ENCODE results near the gene LPIN1. TPM values are rescaled to one million over a fixed set of nuclear protein-coding genes. Genes with fewer than 3 reads are reported as not detected.

LPIN1 gene
- total and polyA plus RNA-seq, 2 of the 13 experiments (the other 11 are each of a cell fraction or from before 2014, with no cell fraction given), result 9.7 to 19.4 TPM

DNA sequence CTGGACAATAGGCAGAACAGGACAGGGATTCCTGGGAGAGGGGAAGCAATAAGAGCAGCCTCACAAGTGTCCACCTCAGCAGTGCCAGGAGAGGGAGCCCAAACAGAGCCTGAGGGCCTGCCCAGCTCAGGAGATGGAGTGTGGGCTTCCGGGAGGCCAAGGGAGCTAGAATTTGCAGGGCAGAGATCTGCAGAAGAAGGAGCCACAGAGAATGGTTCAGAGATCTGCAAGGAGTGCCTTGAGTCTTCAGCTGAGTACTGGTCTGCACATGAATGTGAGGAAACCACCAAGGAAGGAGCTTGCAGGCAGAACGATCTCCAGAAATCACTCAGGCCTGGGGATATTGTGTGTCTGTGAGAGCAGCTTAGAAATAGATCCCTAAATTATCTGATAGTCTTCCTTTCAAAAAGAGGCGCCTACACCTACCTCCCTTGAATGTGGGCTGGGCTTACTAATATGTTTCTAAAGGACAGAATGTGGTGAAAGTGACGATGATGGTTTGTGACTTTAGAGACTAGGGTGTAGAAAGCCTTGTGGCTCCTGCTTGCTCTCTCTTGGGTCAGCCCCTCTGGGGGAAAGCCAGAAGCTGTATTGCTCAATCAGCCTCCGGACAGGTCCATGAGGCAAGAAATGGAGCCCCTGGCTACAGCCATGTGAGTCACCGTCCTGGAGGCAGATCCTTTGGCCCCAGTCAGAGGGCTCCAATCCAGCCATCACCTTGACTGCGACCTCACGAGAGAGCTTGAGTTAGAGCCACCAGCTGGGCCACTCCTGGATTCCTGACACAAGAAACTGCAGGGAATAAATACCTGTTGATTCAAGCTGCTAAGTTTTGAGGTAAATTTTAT is 7.6 kb upstream of the LPIN1 start (continued):
- peak; percentile 57 for TF ChIP-seq MEIS2 (CRISPR knock-in tag; IDR thresholded peaks at IDR 0.05)
- no peak for TF ChIP-seq WIZ (CRISPR knock-in tag; IDR thresholded peaks at IDR 0.05)
- TF ChIP-seq POLR2AphosphoS2 (IDR thresholded peaks at IDR 0.05; ENCODE audit: low read depth, low read length), result no peak
- no peak for TF ChIP-seq DZIP1 (CRISPR knock-in tag; IDR thresholded peaks at IDR 0.05)
- peak; percentile 79 for TF ChIP-seq RAD21 (CRISPR knock-in tag; IDR thresholded peaks at IDR 0.05)
- no peak for TF ChIP-seq THAP7 (CRISPR knock-in tag; IDR thresholded peaks at IDR 0.05)
- no peak for TF ChIP-seq ZBTB26 (CRISPR knock-in tag; IDR thresholded peaks at IDR 0.05; ENCODE audit: borderline replicate concordance)
- TF ChIP-seq ZNF235 (CRISPR knock-in tag; IDR thresholded peaks at IDR 0.05; ENCODE audit: borderline replicate concordance), result 0 out of 2 replicates have a peak, but pooled peaks have one; percentile 31
- TF ChIP-seq MLX (CRISPR knock-in tag; IDR thresholded peaks at IDR 0.05), result no peak
- TF ChIP-seq, protein P1, sequence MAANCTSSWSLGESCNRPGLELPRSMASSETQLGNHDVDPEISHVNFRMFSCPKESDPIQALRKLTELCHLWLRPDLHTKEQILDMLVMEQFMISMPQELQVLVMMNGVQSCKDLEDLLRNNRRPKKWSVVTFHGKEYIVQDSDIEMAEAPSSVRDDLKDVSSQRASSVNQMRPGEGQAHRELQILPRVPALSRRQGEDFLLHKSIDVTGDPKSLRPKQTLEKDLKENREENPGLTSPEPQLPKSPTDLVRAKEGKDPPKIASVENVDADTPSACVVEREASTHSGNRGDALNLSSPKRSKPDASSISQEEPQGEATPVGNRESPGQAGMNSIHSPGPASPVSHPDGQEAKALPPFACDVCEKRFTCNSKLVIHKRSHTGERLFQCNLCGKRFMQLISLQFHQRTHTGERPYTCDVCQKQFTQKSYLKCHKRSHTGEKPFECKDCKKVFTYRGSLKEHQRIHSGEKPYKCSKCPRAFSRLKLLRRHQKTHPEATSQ (CRISPR knock-in tag; IDR thresholded peaks at IDR 0.05; ENCODE audit: borderline replicate concordance), result no peak
- TF ChIP-seq, protein P2, sequence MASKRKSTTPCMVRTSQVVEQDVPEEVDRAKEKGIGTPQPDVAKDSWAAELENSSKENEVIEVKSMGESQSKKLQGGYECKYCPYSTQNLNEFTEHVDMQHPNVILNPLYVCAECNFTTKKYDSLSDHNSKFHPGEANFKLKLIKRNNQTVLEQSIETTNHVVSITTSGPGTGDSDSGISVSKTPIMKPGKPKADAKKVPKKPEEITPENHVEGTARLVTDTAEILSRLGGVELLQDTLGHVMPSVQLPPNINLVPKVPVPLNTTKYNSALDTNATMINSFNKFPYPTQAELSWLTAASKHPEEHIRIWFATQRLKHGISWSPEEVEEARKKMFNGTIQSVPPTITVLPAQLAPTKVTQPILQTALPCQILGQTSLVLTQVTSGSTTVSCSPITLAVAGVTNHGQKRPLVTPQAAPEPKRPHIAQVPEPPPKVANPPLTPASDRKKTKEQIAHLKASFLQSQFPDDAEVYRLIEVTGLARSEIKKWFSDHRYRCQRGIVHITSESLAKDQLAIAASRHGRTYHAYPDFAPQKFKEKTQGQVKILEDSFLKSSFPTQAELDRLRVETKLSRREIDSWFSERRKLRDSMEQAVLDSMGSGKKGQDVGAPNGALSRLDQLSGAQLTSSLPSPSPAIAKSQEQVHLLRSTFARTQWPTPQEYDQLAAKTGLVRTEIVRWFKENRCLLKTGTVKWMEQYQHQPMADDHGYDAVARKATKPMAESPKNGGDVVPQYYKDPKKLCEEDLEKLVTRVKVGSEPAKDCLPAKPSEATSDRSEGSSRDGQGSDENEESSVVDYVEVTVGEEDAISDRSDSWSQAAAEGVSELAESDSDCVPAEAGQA (IDR thresholded peaks at IDR 0.05; ENCODE audit: low read depth), result no peak
- TF ChIP-seq, protein P2 (CRISPR knock-in tag; IDR thresholded peaks at IDR 0.05; ENCODE audit: borderline replicate concordance), result no peak
- no peak for TF ChIP-seq ZNF883 (CRISPR knock-in tag; IDR thresholded peaks at IDR 0.05; ENCODE audit: not compliant biosample characterization)
- TF ChIP-seq MBNL3 (CRISPR knock-in tag; conservative IDR thresholded peaks at IDR 0.05), result no peak
- TF ChIP-seq SALL2 (CRISPR knock-in tag; IDR thresholded peaks at IDR 0.05), result peak; percentile 55; the same call in 1 of the 2 replicates
